Umbilical cord (tissue), 2 donors: ENCODE measurements around the gene ITGB3BP. TPM values are rescaled to one million over a fixed set of nuclear protein-coding genes. Genes with fewer than 3 reads are reported as not detected.
"Not testable (repeated sequence)": the region's sequence is repeated elsewhere in the genome, so short reads cannot be mapped to it uniquely, and the experiment has no call there.

Experiments
- DNase-seq: peaks from one replicate; pipeline ENCODE4 v3.0.0-alpha.2; 2015; ENCODE audit warnings: low spot score
- total RNA-seq: library from RNA; depleted of rRNA; stranded (reverse); fragments of >200 nt; gene quantifications from one replicate; pipeline ENCODE4 v1.2.3, GENCODE V29; 2014; ENCODE audit warnings: low replicate concordance; ENCODE audit not compliant: insufficient read depth

ITGB3BP gene
- total RNA-seq, 1 donor from 2014 or later, result 35.4 TPM

DNA sequence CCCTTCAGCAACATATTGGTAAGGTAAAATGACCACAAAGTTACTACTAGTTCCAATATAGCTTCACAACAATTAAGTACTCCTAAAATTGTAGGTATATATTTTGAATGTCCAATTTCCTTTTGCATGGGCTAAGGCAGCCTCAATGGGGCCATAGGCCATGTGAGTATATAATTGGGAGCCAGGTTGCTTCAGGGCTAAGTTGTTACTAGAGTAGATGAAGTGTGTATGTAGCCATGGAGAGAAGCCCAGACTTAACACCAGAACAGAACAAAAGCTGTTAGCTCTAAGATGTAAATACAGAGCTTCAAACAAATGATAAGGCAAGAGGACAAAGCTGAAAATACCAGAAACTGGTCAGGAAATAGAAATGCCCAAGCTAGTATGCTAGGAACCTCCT, 16.2 kb downstream of the ITGB3BP start:
- no peak for DNase-seq

DNA sequence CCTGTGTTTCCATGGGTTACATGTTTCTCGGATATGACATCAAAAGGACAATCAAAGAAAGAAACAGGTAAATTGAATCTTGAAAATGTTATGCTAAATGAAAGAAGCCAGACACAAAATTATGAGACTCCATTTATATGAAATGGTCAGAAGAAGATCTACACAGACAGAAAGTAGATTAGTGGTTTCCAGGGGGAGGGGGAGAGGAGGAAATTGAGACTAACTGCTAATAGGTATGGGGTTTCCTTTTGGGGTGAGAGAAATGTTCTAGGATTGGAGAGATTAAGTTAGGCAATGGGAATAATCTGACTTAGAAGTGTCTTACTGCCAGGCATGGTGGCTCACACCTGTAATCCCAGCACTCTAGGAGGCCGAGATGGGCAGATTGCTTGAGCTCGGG, 21.8 kb downstream of the ITGB3BP start:
- DNase-seq, result no peak

DNA sequence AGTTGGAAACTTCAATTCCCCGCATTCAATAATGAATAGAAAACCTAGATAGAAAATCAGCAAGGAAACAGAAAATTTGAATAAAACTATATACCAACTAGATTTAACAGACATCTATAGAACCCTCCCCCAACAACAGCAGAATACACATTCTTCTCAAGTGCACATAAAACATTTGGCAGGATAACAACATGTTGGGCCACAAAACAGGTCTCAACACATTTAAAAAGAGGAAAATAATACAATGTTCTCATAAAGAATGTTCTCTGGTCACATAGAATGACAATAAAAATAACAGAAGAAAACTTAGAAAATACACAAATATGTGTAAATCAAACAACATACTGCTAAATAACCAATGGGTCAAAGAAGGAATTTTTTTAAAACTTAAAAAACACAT, 24.9 kb downstream of the ITGB3BP start:
- no peak for DNase-seq

DNA sequence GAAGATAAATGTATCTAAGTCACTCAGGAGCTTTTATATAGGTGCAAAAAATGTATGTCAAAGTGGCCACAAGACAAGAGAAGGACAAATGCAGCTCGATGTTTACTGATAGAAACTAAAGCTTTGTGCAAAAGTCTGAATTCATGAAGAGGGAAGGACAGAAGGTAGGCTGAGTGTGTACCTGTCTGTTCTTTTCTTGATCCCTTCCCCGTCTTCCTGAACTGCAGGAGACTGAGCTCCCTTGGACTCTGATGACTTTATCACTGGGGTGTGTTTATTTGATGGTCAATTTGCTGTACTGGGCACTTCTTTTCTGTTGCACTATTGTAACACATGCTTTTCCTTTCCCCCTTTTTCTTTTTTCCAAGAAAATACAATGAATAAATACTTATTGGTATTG, 25.4 kb downstream of the ITGB3BP start:
- no peak for DNase-seq

DNA sequence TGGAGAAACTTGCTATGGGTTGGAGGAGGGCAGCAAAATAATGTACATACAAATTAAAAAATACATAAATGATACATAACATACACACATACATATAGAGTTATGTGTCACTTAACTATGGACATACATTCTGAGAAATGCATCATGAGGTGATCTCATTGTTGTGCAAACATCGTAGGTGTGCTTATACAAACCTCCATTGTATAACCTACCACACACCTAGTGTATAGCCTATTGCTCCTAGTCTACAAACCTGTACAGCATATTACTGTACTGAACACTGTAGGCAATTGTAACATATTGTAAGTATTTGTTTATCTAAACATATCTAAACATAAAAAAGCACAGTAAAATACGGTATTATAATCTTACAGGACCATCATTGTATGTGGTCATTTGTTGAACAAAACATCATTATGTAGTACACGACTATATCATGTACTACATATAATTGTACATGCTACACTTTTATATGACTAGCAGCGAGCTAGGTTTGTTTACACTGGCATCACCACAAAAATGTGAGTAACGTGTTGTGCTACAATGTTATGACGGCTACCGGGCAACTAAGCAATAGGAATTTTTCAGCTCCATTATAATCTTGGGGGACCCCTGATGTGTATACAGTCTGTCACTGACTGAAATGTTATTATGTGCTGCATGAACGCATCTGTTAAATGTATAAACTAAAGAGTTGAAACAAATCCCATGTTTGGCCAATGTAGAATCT, 35.5 kb downstream of the ITGB3BP start:
- DNase-seq, result no peak

DNA sequence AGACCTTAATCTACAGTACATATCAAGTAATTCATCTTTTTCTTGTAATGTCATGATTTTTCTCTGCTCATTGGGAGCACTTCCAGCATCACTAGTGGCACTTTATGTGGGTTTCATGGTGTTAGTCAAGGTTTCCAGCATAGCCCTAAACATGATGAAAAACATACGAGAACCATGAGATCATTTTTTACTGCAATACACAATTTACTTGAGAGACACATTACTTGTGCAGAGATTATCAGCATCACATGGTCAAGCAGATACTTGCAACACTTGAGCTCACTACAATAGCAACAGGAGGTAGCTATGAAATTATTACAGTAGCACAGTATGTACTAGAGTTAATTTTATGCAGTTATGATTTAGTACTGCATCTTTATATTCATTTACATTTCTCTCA, 36.4 kb downstream of the ITGB3BP start:
- DNase-seq, result no peak

DNA sequence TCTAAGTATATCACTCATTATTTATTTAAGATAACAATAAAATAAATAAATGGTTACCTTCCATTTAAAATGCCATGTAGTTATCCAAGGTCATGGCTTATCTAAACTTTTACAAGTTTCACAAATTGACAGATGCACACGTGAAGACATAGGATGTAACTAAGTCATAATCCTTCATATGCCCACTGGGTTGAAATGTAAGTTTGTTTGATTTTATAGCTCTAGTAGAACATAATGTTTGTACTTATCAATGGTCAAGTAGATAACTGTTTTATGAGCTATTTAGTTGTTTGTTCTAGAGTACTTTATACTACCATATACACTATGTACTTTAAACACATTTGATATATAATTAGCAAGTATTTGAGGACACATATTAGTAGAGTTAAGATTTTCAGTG, 43.0 kb downstream of the ITGB3BP start:
- no peak for DNase-seq

DNA sequence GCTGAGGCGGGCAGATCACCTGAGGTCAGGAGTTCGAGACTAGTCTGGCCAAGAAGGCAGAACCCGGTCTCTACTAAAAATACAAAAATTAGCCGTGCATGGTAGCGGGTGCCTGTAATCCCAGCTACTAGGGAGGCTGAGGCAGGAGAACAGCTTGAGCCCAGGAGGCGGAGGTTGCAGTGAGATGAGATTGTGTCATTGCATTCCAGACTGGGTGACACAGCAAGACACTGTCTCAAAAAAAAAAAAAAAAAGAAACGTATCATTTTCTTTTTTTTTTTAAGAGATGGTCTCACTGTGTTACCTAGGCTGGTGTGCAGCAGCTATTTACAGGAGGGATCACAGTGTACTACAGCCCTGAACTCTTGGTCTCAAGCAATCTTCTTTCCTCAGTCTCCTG, 47.3 kb downstream of the ITGB3BP start:
- DNase-seq, result no peak

DNA sequence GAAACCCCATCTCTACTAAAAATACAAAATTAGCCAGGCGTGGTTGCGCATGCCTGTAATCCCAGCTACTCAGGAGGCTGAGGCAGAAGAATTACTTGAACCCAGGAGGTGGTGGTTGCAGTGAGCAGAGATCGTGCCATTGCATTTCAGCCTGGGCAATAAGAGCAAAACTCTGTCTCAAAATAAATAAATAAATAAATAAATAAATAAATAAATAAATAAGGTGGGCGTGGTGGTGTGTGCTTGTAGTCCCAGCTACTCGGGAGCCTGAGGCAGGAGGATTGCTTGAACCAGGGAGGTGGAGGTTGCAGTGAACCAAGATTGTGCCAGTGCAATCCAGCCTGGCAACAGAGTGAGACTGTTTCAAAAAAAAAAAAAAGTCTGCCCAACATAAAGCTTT, 54.3 kb downstream of the ITGB3BP start:
- DNase-seq, result not testable (repeated sequence)

DNA sequence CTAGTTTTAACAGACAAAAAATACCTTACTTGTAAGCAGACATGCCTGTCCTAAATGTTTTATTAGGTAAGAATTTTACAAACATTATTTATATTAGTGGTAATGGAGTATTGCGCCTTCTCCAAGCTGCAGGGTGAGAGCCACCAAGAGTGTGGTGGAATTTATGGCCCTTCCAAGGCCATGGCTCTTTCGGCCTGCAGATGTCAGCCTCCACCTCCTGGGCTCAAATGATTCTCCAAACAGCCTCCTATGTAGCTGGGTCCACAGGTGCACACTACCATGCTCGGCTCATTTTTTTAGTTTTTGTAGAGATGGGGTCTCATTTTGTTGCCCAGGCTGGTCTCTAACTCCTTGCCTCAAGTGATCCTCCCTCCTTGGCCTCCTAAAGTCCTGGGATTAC, 56.3 kb downstream of the ITGB3BP start:
- no peak for DNase-seq

DNA sequence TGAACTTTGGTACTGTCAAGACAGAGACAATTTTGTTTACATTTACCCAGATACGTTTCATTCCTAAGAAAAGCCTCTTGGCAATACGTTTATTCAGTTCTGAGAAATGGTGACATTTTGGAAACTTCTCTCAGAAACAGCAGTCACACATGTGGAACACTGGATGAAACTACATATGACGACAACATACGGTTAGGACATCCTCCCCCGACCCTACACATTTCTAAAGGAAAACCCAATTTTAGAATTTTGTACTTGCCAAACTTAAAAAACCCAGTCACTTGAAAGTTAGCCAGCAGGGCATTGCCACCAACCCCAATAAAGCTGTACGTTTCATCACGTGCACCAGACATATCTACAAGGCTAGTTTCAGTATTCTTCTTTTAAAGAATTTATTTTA, 56.8 kb downstream of the ITGB3BP start:
- no peak for DNase-seq

DNA sequence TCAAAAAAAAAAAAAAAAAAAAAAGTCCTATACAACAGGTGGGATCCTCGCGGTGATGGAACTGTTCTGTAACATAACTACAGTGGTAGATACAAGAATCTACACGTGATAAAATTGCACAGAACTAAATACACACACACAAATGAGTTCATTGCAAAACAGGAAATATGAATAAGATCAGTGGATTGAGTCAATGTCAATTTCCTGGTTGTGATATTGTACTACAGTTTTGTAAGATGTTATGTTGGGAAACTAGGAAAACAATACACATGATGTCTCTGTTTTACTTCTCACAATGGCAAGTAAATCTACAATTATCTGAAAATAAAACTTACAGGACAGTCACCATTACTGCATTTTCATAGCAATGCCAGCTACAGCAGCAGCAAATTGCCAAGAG, 59.8 kb downstream of the ITGB3BP start:
- no peak for DNase-seq

DNA sequence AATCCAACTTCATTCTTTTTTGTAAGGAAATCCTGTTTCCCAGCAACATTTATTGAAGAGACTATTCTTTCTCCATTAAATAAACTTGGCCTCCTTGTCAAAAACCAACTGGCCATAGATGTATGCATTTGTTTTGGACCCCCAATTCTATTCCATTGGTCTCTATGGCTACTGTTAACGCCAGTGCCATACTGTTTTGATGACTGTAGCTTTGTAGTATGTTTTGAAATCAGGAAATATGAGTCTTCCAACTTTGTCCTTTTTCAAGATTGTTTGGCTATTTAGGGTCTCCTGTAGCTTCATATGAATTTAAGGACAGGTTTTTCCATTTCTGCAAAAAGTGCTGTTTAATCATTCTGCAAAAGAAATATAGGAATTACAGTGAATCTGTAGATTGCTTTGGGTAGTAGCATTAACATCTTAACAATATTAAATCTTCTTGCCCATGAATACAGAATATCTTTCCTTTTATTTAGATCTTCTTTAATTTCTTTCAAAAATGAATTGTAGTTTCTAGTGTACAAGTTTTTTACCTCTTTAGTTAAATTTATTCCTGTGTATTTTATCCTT, 61.3 kb downstream of the ITGB3BP start:
- DNase-seq, result no peak

DNA sequence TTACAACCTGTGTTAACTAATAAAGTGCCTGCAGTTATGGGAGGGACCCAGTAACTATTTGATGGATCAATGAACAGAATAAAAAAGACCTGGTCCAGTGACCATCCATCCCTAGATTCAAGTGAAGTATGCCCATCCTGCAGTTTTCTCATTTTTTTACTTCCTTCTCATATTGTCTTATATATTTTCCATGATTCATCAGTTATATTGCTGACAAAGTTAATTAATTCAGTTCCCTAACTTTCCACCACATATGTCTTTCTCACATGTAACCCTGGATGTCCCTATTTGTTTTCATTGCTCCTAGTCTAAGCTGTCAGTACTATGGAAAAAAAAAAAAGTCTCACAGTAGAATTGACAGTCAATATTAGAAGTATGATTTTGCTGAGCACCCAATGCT, 64.3 kb downstream of the ITGB3BP start:
- no peak for DNase-seq

DNA sequence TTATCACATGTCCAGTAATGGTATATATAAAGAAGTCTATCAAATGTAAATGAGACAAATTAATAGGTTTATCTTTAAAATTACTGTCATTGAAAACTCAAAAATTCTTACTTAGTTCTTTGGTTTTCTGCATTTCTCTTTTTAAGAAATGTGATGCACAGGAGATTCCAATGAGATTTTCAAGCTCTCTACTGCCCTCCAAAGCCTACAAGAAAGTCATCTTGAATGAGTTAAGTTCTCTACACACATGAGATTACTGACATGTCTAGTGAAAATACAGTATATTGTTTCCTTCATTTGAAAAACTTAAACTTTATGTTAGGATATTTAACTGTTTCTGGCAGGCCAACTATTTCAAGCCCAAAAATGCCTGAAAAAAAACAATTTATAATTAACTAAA, 68.8 kb downstream of the ITGB3BP start:
- DNase-seq, result no peak

DNA sequence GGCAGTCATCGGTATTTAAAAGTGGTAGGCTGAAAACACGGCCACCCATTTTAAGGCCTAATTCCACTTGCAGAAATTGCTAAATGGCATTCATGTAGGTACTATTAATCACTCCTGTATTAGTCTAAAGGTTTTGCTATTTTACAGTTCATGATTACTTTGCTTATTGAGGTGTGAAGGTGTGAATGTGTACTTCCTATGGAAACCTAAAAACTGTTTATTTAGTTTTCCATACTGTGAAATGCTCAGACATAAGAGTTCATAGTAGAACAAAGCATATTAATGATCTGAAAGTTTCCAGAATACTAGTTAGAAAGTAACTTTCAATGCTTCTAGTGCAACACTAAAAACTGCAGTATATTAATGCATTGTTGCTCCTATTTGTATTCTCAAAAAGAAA, 69.8 kb downstream of the ITGB3BP start:
- no peak for DNase-seq

DNA sequence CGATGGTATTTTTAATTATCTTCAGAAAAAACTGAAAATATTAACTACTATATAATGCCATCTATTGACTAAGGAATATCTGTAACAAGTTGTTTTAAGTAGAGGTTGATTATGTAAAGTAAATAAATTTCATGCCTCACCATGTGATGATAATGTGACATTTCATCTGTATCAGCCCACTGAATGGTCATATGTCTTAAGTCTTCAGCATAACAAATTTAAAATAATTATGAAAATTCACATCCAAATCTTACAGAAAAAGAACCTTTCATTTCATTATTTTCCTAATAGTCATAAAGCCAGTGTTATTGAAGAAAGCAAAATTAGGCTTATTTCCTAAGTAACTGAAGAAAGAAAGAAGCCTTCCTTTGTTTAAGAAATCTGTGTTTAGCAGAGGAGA, 72.6 kb downstream of the ITGB3BP start:
- DNase-seq, result no peak

DNA sequence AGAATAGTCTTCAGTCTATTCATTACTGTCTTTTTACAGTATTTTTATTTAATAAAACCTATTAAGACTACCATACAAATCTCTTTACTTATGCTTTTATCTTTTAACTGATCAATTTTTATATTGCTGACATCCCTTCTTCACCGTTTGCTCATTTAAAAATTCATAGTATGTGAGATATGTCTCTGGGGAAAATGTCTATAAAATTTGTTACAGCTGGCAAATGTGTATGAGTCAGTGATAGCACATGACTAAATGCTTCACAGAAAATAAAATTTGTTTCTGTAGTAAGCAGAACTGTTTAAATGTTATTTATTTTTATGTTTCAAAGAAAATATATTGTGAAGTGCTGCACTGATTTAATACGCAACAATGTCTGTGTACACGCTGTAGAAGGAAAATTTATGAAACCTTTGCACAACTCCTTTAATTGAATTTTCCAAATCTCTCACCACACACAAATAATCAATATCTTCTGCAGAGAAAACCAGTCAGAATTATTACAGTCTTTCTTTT, 74.2 kb downstream of the ITGB3BP start:
- DNase-seq, result no peak

DNA sequence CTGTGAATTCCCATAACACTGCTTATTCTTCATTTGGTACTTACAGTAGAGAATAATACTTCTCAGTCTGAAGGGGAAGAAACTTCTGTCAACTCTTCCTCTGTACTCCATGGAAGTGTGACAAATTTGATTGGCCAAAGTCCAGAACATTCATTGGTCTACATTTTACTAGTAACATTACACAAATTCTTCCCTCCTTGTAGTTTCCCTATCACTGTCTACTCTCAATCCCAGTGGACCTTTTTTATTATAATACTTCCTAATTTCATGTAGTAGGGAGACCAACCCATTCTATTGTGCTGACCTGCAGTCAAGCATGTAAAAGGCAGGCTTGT, 80.9 kb downstream of the ITGB3BP start:
- DNase-seq, result no peak

DNA sequence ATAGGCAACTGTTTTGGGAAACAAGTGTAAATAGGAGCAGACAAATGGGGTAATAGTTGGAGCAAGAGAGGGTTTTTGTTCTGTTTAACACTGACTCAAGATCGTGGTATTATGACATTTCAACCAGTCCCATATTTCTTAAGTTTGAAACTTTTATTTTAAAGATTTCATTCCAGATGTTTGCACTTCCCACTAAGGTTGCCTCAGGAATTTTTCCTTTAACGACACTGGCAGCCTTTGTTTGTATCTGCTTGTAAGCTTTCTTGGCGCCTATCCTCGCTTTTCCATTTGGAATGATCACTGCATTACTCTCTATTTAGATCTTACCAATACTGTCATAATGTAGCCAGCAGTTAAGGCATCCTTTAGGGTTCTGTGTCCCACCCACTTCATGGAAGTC, 87.9 kb downstream of the ITGB3BP start:
- DNase-seq, result no peak

DNA sequence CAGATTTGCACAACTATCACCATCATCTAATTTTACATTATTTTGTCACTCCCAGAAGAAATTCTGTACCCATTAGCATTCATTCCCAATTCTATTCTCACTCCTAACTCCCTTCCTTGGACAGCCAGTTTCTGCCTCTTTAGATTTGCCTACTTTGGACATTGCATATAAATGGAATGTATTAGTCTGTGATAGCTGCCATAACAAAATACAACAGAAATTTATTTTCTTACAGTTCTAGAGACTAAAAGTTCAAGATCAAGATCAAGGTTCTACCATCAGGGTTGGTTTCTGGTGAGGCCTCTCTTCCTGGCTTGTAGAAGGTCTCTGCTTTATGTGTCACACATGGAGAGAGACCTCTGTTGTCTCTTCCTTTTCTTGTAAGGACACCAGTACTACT, 93.7 kb downstream of the ITGB3BP start:
- no peak for DNase-seq

DNA sequence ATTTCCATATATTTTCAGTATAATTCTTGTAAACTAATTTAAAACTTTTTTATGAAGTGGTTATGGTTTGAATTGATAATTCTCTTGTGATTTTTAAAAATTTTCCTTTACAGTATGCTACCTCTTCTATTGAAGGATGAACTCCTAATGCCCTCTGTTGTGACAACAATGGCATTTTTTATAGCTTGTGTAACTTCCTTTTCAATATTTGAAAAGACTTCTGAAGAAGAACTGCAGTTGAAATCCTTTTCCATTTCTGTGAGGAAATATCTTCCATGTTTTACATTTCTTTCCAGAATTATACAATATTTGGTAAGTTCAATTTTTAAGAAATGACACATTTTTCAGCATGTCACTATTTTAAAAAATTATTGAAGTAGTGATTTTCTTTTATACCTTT, 94.2 kb downstream of the ITGB3BP start:
- DNase-seq, result no peak

DNA sequence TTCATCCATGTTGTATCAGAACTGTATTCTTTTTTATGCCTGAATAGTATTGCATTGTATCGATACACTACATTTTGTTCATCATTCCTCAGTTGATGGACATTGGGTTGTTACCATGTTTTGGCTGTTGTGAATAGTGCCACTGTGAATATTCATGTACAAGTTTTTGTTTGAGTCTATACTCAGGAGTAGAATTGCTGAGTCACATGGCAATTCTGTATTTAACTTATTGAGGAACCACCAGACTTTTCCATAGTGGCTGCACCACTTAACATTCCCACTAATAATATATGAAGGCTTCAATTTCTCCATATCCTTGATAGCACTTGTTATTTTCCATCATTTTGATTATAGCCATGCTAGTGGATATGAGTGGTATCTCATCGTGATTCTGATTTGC, 99.4 kb downstream of the ITGB3BP start:
- no peak for DNase-seq

DNA sequence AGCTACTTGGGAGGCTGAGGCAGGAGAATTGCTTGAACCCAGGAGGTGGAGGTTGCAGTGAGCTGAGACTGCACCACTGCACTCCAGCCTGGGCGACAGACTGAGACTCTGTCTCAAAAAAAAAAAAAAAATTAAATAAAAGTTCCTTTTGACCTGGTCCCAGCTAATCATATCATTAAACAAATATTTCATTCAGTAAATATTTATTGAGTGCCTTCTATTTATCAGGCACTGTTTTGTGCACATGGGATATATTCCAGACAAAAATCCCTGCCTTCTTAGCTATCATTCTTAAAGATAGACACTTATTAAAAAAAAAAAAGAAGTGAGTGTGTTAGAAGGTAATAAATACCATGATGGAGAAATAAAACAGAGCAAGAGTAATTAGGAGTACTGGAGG, 102.3 kb downstream of the ITGB3BP start:
- not testable (repeated sequence) for DNase-seq
